ENCODE data around the gene CHRNA4. TPM values are rescaled to one million over a fixed set of nuclear protein-coding genes. Genes with fewer than 3 reads are reported as not detected.
"Not testable (repeated sequence)": the region's sequence is repeated elsewhere in the genome, so short reads cannot be mapped to it uniquely, and the experiment has no call there.

CHRNA4 gene
- total RNA-seq, 2 experiments from 2014 or later: not detected

DNA sequence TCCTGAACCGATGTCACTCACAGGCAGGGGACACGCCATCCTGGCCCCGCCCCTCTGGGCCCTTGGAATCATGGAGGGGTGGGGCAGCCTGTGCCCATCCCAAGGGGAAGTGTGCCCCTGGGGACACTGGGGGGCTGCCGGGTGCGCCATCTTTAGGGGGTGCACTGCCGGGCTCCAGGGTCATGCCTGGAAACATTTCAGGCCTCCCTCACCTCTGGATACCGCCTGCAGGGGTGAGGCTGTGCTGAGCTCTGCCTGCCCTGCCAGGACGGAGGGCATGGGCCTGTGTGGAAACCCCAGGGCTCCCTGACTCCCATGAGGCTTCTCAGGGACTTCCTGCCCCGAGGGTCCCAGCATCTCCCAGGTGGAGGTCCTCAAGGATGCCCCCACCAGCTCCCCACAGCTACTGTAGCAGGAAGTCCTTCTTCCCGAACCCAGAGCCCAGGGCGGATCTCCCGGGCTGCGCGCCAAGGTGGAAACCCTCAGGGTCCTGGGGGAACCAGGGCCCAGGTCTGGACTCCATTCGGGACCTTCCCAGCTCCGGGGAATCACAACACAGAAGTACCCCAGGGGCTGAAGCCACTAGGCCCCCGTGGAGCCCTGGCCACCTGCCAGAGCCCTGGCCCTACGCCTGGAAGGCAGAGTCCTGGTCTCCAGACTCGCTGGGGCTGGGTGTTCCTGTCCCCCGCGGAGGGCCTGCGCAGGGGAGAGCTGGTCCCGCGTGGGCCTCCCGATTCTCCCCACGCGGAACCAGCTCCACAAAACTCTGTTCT lies 15.6 kb downstream of the CHRNA4 start:
- Mint-ChIP-seq H3K9me3 (peaks cover 3% of the 10 kb centered on the region), H3K4me1 (no peaks in the 10 kb centered on the region), H3K4me3 (no peak overlapping the region), H3K27me3 (peaks cover 3% of the 10 kb centered on the region), H3K36me3 (no peaks in the 10 kb centered on the region), H3K27ac (no peak overlapping the region)
- no peak for DNase-seq

DNA sequence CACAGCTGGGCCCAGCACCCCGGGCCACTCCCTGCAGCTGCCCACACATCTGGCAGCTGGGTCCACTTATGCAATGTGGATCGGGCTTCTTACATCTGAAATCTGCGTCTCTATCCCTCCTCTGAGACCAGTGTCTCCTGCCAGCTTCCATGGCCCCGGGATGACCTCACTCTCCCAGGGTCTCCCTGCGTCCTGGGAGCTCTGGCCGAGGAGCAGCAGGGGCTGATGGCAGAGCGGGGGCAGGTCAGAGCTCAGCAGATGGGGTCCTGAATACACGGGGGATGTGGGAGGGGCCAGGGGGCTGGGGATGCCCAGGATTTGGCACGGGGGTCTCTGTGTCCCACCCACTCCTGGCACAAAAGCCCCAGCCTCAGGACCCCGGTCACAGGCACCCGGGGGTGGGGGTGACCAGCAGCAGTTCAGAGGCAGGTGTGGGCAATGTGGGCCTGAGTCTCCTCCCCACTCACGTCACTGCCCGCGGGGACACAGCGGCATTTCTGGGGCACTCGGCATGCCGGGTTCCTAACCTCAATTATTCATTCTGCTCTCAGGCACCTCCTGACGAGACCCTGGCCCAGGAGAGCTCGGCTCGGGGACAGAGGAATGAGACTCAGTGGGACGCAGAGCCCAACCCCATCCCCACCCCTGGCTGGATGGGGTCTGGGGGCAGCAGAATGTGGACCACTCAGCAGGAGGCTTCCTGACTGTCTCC lies 16.4 kb downstream of the CHRNA4 start:
- H3K4me1 Mint-ChIP-seq: no peaks in the 10 kb centered on the region
- peaks cover 3% of the 10 kb centered on the region for H3K27me3 Mint-ChIP-seq
- H3K4me3 Mint-ChIP-seq: no peak overlapping the region
- no peak overlapping the region for H3K27ac Mint-ChIP-seq
- H3K9me3 Mint-ChIP-seq: no peaks in the 10 kb centered on the region
- no peak for DNase-seq
- H3K36me3 Mint-ChIP-seq: no peaks in the 10 kb centered on the region

DNA sequence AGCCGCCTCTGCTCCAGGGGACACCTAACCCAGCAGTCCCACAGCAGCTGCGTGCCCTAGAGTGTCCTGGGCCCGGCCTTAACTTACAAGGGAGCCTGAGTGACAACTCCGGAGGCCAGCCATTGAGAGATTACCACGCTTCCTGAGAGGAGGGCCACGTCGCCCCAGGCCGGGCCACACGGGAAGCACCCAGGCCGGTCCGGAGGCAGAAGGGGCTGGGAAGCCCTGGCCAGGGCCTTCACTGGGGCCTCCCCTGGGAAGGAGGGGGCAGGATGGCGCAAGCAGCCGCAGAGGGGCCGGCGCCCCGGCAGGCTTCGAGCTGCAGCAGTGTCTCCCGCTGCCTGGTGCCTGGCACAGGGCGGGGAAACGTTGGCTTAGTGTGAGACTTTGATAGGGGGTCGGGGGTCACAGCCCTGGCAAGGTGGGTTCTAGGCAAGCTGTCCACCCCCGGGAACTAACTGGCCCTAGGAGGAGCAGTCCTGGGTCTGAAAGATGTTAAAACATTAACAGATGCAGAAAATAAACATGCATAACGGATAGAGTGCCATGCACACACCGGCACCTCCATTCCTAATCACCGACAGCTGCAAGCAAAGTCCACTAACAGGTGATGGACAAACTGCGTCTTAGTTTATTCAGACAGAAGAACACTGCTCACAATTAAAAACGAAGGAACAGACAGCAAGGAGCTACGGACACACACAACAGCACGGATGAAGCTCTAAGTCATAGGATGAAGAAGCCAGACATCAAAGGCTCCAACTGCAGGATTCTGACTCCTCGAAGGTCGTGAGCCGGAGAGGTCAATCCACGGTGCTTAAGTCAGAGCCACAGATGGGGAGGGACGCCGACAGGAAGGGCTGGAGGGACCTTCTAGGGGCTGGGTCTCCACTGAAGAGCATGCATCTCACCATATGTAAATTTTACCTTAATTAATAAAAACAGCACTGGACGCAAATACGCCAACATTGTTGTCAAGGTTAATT lies 17.4 kb downstream of the CHRNA4 start:
- Mint-ChIP-seq H3K36me3 (no peaks in the 10 kb centered on the region), H3K27me3 (peaks cover 9% of the 10 kb centered on the region), H3K4me1 (no peaks in the 10 kb centered on the region), H3K9me3 (no peaks in the 10 kb centered on the region), H3K4me3 (no peak overlapping the region), H3K27ac (no peak overlapping the region)
- no peak for DNase-seq

DNA sequence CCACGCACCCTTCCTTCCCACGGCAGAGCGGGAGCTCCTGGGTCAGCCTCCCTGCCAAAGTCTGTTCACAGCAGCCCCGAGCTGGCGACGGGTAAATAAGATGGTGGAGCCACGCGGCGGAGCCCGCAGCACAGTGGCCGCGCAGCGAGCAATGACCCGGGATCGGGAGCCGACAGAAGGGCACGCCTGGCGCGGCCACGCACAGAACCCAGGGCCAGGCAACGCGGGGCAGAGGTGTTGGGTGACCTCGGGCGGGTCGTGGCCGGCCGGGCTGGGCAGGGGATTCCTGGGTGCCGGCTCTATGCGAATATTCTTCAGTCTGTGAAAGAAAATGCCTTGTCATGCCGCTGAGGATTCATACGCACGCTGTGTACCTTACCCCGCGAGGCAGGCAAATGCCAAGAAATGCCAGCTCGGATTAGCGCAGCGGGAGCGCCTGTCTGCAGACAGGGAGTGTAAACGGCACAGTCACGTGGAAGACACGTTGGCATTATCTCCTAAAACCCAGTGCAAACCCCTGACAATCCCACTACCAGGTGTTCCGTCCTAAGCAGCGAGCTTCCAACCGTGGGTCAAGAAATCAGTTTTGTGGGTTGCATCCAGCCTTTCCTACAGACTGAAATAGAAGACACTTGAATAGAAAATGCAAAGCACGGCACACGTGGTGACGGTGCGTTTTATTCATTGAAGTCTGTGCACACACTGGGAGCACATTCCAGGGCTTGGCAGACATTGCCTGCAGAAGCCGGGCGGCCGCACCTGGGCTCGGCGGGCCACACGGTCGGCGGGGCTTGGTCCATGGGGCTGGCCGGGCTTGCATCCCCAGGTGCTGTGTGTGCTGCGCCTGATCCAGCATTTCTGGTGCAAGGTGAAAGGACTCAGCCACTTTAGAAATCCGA lies 18.3 kb downstream of the CHRNA4 start:
- H3K4me1 Mint-ChIP-seq: no peaks in the 10 kb centered on the region

DNA sequence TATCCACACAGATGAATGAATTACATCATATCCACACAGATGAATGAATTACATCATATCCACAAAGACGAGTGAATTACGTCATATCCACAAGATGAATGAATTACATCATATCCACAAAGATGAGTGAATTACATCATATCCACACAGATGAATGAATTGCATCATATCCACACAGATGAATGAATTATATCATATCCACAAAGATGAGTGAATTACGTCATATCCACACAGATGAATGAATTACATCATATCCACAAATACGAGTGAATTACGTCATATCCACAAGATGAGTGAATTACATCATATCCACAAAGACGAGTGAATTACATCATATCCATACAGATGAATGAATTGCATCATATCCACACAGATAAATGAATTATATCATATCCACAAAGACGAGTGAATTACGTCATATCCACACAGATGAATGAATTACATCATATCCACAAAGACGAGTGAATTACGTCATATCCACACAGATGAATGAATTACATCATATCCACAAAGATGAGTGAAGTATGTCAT lies 20.9 kb downstream of the CHRNA4 start:
- H3K27ac Mint-ChIP-seq: not testable (repeated sequence)

More for the DNA sequence above, 18.3 kb downstream of the CHRNA4 start:
- H3K4me3 Mint-ChIP-seq: no peak overlapping the region
- no peaks in the 10 kb centered on the region for H3K36me3 Mint-ChIP-seq
- DNase-seq: no peak
- peaks cover 14% of the 10 kb centered on the region for H3K27me3 Mint-ChIP-seq
- H3K9me3 Mint-ChIP-seq: no peaks in the 10 kb centered on the region
- H3K27ac Mint-ChIP-seq: no peak overlapping the region

DNA sequence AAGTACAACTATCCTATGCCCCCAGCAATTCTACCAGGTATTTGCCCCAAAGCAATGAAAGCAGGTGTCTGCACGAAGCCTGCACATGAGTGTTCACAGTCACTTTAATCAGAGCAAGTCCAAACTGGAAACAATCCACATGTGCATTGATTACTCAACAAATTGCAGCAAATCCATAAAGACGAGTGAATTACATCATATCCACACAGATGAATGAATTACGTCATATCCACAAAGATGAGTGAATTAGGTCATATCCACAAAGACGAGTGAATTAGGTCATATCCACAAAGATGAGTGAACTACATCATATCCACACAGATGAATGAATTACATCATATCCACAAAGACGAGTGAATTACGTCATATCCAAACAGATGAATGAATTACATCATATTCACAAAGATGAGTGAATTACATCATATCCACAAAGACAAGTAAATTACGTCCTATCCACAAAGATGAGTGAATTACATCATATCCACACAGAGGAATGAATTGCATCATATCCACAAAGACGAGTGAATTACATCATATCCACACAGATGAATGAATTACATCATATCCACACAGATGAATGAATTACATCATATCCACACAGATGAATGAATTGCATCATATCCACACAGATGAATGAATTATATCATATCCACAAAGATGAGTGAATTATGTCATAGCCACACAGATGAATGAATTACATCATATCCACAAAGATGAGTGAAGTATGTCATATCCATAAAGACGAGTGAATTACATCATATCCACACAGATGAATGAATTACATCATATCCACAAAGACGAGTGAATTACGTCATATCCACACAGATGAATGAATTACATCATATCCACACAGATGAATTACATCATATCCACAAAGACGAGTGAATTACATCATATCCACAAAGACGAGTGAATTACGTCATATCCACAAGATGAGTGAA lies 21.7 kb downstream of the CHRNA4 start:
- not testable (repeated sequence) for H3K4me3 Mint-ChIP-seq, DNase-seq, H3K4me1 Mint-ChIP-seq, H3K9me3 Mint-ChIP-seq, H3K36me3 Mint-ChIP-seq
- H3K27me3 Mint-ChIP-seq: peaks cover 40% of the 10 kb centered on the region
- H3K27ac Mint-ChIP-seq: peak overlapping the region; percentile 21

More for the DNA sequence above, 20.9 kb downstream of the CHRNA4 start:
- not testable (repeated sequence) for DNase-seq, H3K9me3 Mint-ChIP-seq, H3K4me1 Mint-ChIP-seq, H3K4me3 Mint-ChIP-seq, H3K36me3 Mint-ChIP-seq
- H3K27me3 Mint-ChIP-seq: peaks cover 33% of the 10 kb centered on the region

DNA sequence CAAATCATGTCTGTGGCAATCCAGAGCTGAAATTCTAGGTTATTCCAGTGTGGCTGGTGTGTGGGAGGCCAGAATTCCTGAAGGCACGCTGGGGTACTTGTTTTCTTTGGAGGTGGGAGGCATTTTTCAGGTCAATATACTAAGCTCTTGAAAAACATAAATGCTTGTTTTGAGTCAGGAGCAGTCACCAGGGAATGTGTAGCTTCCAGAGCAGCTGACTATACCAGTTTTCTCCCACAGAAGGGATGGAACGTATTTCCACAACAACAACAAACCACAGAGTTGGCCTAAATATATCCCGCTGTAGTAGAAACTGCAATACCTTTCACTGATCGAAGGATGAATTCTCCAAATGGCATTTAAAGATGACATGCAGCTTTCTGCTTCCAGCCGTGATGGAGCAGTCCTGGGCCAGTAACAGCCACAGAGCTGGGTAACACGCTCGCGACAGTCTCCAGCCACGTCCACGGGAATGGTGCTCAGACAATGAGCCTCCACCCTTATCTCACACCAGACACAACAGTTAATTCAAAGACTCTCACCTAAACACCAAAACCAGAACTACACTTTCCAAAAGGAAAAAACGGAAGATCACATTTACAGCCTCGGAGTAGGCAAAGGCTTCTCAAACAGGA lies 23.2 kb downstream of the CHRNA4 start:
- no peak overlapping the region for H3K4me3 Mint-ChIP-seq
- peaks cover 45% of the 10 kb centered on the region for H3K27me3 Mint-ChIP-seq
- no peak for DNase-seq
- no peaks in the 10 kb centered on the region for H3K36me3 Mint-ChIP-seq
- no peaks in the 10 kb centered on the region for H3K4me1 Mint-ChIP-seq
- no peak overlapping the region for H3K27ac Mint-ChIP-seq
- H3K9me3 Mint-ChIP-seq: no peaks in the 10 kb centered on the region

DNA sequence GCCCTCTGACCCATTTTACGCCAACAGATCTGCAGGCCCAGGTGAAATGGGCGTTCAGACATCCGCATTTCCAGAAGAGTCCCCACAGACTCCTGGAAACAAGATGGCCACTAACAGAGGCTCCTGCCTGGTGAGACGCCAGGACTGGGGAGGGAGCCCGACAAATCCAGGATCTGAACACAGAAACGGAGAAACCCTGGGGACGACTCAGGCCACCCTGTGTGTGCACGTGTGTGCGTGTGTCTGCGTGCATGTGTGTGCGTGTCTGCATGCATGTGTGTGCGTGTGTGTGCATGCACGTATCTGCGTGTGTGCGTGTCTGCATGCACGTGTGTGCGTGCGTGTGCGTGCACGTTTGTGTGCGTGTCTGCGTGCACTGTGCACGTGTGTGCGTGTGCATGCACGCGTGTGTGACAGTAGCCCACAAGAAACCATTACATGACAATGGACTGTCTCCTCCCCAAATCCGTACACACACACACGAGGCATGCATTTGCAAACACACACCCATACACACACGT lies 24.9 kb downstream of the CHRNA4 start:
- DNase-seq: no peak
- Mint-ChIP-seq H3K9me3 (peaks cover 8% of the 10 kb centered on the region), H3K4me3 (no peak overlapping the region), H3K27ac (no peak overlapping the region), H3K4me1 (no peaks in the 10 kb centered on the region), H3K27me3 (peaks cover 51% of the 10 kb centered on the region), H3K36me3 (no peaks in the 10 kb centered on the region)

DNA sequence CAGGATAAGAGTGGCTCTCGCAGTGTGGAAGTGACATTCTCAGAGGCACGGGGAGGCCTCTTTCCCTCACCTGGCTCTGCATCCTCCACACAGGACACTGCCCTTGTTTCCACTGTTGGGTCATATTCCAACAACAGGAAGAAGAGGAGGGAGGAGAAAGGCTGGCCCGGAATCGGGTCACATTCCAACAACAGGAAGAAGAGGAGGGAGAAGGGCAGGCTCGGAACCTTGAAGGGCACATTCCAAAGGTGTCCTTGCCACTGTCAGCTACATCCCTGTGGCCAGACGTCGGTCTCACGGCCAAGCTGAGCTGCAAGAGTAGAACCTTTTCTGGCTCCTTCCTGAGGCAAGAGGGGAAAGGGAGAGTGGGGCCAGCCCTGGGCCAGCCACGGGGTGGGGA lies 25.4 kb downstream of the CHRNA4 start:
- Mint-ChIP-seq H3K27ac (no peak overlapping the region), H3K4me3 (no peak overlapping the region), H3K9me3 (peaks cover 8% of the 10 kb centered on the region), H3K27me3 (peaks cover 48% of the 10 kb centered on the region), H3K4me1 (no peaks in the 10 kb centered on the region), H3K36me3 (no peaks in the 10 kb centered on the region)
- no peak for DNase-seq

DNA sequence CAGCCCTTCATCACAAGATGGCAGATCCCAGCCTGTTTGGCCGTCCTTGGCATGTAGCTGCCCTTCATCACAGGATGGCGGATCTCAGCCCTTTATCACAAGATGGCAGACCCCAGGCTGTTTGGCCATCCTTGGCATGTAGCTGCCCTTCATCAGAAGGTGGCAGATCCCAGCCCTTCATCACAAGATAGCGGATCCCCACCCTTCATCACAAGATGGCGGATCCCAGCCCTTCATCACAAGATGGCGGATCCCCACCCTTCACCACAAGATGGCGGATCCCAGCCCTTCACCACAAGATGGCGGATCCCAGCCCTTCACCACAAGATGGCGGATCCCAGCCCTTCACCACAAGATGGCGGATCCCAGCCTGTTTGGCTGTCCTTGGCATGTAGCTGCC lies 26.1 kb downstream of the CHRNA4 start:
- H3K36me3 Mint-ChIP-seq: not testable (repeated sequence)

DNA sequence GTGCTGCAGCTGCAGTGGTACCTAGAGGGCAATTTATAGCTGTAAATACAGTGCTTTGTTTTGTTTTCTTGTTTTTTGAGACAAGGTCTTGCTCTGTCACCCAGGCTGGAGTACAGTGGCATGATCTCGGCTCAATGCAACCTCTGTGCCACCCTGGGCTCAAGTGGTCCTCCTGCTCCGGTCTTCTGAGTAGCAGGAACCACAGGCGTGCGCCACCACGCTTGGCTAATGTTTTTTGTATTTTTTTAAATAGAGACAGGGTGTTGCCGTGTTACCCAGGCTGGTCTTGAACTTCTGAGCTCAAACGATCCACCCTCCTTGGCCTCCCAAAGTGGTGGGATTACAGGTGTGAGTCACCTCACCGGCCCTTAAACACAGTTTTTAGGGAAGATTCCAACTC lies 26.8 kb downstream of the CHRNA4 start:
- no peak overlapping the region for H3K27ac Mint-ChIP-seq
- H3K4me3 Mint-ChIP-seq: no peak overlapping the region
- peaks cover 47% of the 10 kb centered on the region for H3K27me3 Mint-ChIP-seq

More for the DNA sequence above, 26.1 kb downstream of the CHRNA4 start:
- H3K9me3 Mint-ChIP-seq, H3K4me3 Mint-ChIP-seq, DNase-seq, H3K27ac Mint-ChIP-seq, H3K4me1 Mint-ChIP-seq: not testable (repeated sequence)
- H3K27me3 Mint-ChIP-seq: peaks cover 47% of the 10 kb centered on the region

DNA sequence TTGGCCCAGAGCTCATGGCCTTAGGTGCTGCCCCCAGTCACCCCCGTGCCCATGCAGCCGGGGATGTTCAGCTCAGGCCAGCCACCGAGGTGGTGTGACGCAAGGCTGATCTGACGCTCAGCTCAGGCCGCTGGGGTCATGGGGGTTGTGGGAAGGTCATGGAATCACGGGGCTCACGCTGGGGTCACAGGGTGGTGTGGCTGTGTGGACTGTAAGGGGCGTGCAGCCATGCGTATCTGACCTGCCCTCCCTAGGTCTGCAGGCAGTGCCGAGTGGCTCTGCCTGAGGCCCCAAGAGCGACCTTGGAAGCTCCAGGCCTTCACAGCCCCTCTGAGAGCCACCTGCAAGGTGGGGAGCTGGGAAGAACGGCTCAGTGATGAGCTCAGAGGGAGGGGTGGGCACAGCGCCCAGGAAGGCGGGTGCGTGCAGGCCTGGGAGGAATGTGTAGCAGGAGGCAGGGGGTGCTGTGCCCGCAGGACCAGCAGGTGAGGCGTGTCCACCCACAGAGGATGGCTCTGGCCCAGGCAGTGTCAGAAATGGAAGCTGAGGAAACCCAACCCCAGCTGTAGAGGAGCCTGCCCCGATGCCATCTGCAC lies 27.8 kb downstream of the CHRNA4 start:
- Mint-ChIP-seq H3K27me3 (peaks cover 40% of the 10 kb centered on the region), H3K4me3 (no peak overlapping the region), H3K9me3 (peaks cover 8% of the 10 kb centered on the region)

More for the DNA sequence above, 26.8 kb downstream of the CHRNA4 start:
- Mint-ChIP-seq H3K4me1 (no peaks in the 10 kb centered on the region), H3K36me3 (no peaks in the 10 kb centered on the region), H3K9me3 (peaks cover 8% of the 10 kb centered on the region)
- no peak for DNase-seq

More for the DNA sequence above, 27.8 kb downstream of the CHRNA4 start:
- Mint-ChIP-seq H3K27ac (no peak overlapping the region), H3K4me1 (no peaks in the 10 kb centered on the region), H3K36me3 (no peaks in the 10 kb centered on the region)
- DNase-seq: no peak
